Hematopoietic multipotent progenitor cell treated with erythropoietin and hydrocortisone succinate and interleukin-3 and kit ligand, for 6 days (in vitro differentiated cells): ENCODE data around the gene CBR3.
"Not testable (repeated sequence)": the region's sequence is repeated elsewhere in the genome, so short reads cannot be mapped to it uniquely, and the experiment has no call there.

Source experiments
- DNase-seq: peaks from one replicate; pipeline ENCODE4 v3.0.0-alpha.2; 2015

Gene CBR3

GRCh38 chr21:36134803-36135390 is at the start of gene CBR3:
Gene CBR3, plus strand, starts transcription at chr21:36135079. Its CDS starts 114 bp downstream, at chr21:36135193.
- DNase-seq, result no peak

- DNase-seq, result no peak
These were observed 47.3 kb upstream of the CBR3 start for GRCh38 chr21:36087362-36088138.

GRCh38 chr21:36089946-36090345 is 44.9 kb upstream of the CBR3 start:
- DNase-seq, result no peak

GRCh38 chr21:36092681-36093080 is 42.2 kb upstream of the CBR3 start:
- DNase-seq, result no peak

GRCh38 chr21:36093512-36093911 is 41.4 kb upstream of the CBR3 start:
- DNase-seq, result no peak

- DNase-seq, result no peak
These were observed 38.2 kb upstream of the CBR3 start for GRCh38 chr21:36096398-36097290.

GRCh38 chr21:36097427-36098181 is 37.3 kb upstream of the CBR3 start:
- DNase-seq, result no peak

GRCh38 chr21:36098182-36098532 is 36.7 kb upstream of the CBR3 start:
- DNase-seq, result no peak

- DNase-seq, result no peak
These were observed 35.9 kb upstream of the CBR3 start for GRCh38 chr21:36099000-36099399.

GRCh38 chr21:36099695-36100211 is 35.1 kb upstream of the CBR3 start:
- DNase-seq, result not testable (repeated sequence)

GRCh38 chr21:36100971-36101641 is 33.8 kb upstream of the CBR3 start:
- DNase-seq, result no peak

- no peak for DNase-seq
These were observed 31.4 kb upstream of the CBR3 start for GRCh38 chr21:36103434-36103833.

GRCh38 chr21:36104317-36105300 is 30.3 kb upstream of the CBR3 start:
- peak; percentile 66 for DNase-seq

- DNase-seq, result no peak
These were observed 29.5 kb upstream of the CBR3 start for GRCh38 chr21:36105327-36105842.

- DNase-seq, result no peak
These were observed 25.0 kb upstream of the CBR3 start for GRCh38 chr21:36109868-36110267.

- no peak for DNase-seq
These were observed 23.6 kb upstream of the CBR3 start for GRCh38 chr21:36111238-36111637.

GRCh38 chr21:36113647-36114428 is 21.0 kb upstream of the CBR3 start:
- DNase-seq, result no peak

GRCh38 chr21:36115138-36115730 is 19.6 kb upstream of the CBR3 start:
- DNase-seq, result peak; percentile 38

- no peak for DNase-seq
These were observed 17.6 kb upstream of the CBR3 start for GRCh38 chr21:36117286-36117741.
